ENCODE measurements around the gene C1orf167. TPM values are rescaled to one million over a fixed set of nuclear protein-coding genes. Genes with fewer than 3 reads are reported as not detected.

Gene C1orf167
- total and polyA plus RNA-seq, 10 of the 15 experiments (the other 5 are each of a cell fraction or from before 2014, with no cell fraction given), result 0.17 to 0.31 TPM; not detected in 8

GRCh38 chr1:11826946-11827345, 65.0 kb downstream of the C1orf167 start:
- Histone ChIP-seq H2AFZ (ENCODE audit: control insufficient read depth, low read depth, low read length) (no peak overlapping the region), H3K27me3 (replicated peaks in 1 of 2; ENCODE audit: control insufficient read depth in 2 of 2, insufficient read depth in 2 of 2, low read length in 1 of 2) (no peaks in the 10 kb centered on the region), H3K9ac (ENCODE audit: control insufficient read depth, insufficient read depth, low read length) (no peak overlapping the region), H3K9me3 (replicated peaks; ENCODE audit: control insufficient read depth, insufficient read depth, low read length) (no peaks in the 10 kb centered on the region), H3K4me1 (ENCODE audit: control insufficient read depth, insufficient read depth, low read length) (no peaks in the 10 kb centered on the region), H3K27ac (ENCODE audit: control insufficient read depth, insufficient read depth) (no peak overlapping the region), H3K36me3 (ENCODE audit: control insufficient read depth in 2 of 2, insufficient read depth in 2 of 2, low read length in 1 of 2) (peaks cover 10 to 29% of the 10 kb centered on the region in 2 experiments; a peak in 3 of 4 replicates), H3K4me2 (ENCODE audit: control insufficient read depth, insufficient read depth) (no peak overlapping the region), H4K20me1 (ENCODE audit: control insufficient read depth, insufficient read depth) (no peaks in the 10 kb centered on the region), H3K4me3 (no peak overlapping the region), H3K79me2 (ENCODE audit: control insufficient read depth, insufficient read depth, low read length) (no peaks in the 10 kb centered on the region)
- ChIA-PET RAD21 (ENCODE audit: unreplicated experiment) (no interaction called here), SMC1A (ENCODE audit: uncharacterized antibody, unreplicated experiment) (no interaction called here), POLR2A (no interaction called here), CTCF (interaction anchor here (1.5 kb wide), 1 partner anchor 11 kb away, joined by 3 read pairs; no protein-coding TSS in a partner anchor)
- WGBS (ENCODE audit: insufficient coverage, insufficient replicate concordance, low lambda C conversion rate, missing lambda C conversion rate), result 98% methylated on average over 9 of the region's 9 CpGs
- no TSS peak for BruUV-seq (replicated peaks)
- DNase-seq (ENCODE audit: low read depth, low spot score) (no peak), ATAC-seq (no peak), FAIRE-seq (no peak)
- intact Hi-C loops (cut with micrococcal nuclease; ENCODE audit: unreplicated experiment), result no loop called here
- no peak for TF ChIP-seq TCF7 (IDR thresholded peaks at IDR 0.05; ENCODE audit: borderline replicate concordance)
- TF ChIP-seq SKIL (IDR thresholded peaks at IDR 0.05; ENCODE audit: low read depth, poor library complexity, severe bottlenecking), result no peak
- no peak for TF ChIP-seq POLR2AphosphoS5 (IDR thresholded peaks at IDR 0.05; ENCODE audit: low read length)
- TF ChIP-seq CHD1 (IDR thresholded peaks at IDR 0.05; ENCODE audit: low read depth, low read length), result no peak
- no peak for TF ChIP-seq ZNF217 (IDR thresholded peaks at IDR 0.05)
- TF ChIP-seq ZNF622 (IDR thresholded peaks at IDR 0.05), result no peak
- no peak for TF ChIP-seq CHD4 (IDR thresholded peaks at IDR 0.05)
- no peak for TF ChIP-seq CTCF (IDR thresholded peaks at IDR 0.05 in 2 of 3, conservative IDR thresholded peaks at IDR 0.05 in 1 of 3; ENCODE audit: control insufficient read depth in 2 of 3, extremely low read depth in 1 of 3, insufficient read depth in 1 of 3, low read depth in 3 of 3, low read length in 3 of 3)
- TF ChIP-seq ELK1 (IDR thresholded peaks at IDR 0.05; ENCODE audit: low read depth, low read length), result no peak
- in situ Hi-C loops (cut with MboI), result no loop called here
